22Rv1 (cell line): Measurements from ENCODE around the gene CTDSPL.

ENCODE experiments used
- ZFX ChIP-seq: fragments of 450-650 bp; IDR thresholded peaks from 2 replicates; pipeline ENCODE4 v1.6.1; 2017; ENCODE audit warnings: antibody characterized with exemption, borderline replicate concordance
- TF ChIP-seq, protein P1 (sequence below): fragments of 450-650 bp; IDR thresholded peaks from 2 replicates; pipeline ENCODE4 v1.5.1; 2017; ENCODE audit warnings: mild to moderate bottlenecking

DNA sequence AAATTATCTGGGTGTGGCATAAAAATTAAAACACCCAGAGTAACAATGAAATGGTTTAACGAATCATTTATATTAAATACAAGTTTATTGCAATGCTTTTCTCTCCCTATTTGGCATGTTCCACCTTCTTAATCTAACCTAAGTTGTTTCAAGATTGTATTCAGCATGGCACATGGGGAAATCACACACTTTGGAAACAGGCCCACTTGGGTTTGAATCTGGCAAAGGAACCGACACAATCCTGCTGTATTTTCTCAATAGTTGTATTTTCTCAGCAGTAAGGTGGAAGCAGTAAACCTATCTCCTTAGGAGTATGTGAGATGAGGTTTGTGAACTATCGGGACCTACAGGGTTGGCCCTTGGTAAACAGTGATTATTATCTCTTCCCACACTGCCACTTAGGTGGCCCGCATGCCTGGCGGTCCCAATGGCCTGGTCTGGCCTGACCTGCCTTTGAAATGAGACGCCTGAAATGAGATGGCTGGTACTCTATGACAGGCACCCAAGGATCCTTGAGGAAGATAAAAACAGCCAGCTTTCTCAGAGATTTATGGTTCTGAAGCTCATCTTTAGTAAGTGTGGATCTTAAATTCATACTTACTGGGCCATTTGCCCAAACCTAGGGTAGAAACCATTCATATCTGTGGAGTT, 83.6 kb downstream of the CTDSPL start:
- TF ChIP-seq, protein P1, sequence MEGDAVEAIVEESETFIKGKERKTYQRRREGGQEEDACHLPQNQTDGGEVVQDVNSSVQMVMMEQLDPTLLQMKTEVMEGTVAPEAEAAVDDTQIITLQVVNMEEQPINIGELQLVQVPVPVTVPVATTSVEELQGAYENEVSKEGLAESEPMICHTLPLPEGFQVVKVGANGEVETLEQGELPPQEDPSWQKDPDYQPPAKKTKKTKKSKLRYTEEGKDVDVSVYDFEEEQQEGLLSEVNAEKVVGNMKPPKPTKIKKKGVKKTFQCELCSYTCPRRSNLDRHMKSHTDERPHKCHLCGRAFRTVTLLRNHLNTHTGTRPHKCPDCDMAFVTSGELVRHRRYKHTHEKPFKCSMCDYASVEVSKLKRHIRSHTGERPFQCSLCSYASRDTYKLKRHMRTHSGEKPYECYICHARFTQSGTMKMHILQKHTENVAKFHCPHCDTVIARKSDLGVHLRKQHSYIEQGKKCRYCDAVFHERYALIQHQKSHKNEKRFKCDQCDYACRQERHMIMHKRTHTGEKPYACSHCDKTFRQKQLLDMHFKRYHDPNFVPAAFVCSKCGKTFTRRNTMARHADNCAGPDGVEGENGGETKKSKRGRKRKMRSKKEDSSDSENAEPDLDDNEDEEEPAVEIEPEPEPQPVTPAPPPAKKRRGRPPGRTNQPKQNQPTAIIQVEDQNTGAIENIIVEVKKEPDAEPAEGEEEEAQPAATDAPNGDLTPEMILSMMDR = no peak
- TF ChIP-seq ZFX = no peak
